Adrenal gland (tissue), 12 donors: ENCODE measurements around the gene HDAC4. TPM values are rescaled to one million over a fixed set of nuclear protein-coding genes. Genes with fewer than 3 reads are reported as not detected.

ENCODE experiments used
- DNase-seq, 7 donors: peaks; one replicate each; pipeline ENCODE4 v3.0.0-alpha.2; 2019 to 2020
- H3K27ac ChIP-seq, 5 donors: fragments of 200-600 bp; sonication (generic) in 4 of 5; 1 replicate in 3 of 5; 2 replicates in 2 of 5; pipeline versions ENCODE4 v1.5.1 to v1.8.0; 2016 to 2020; ENCODE audit warnings: mild to moderate bottlenecking in 1 of 5
- H3K27me3 ChIP-seq: fragments of 200-600 bp; 2 replicates; pipeline ENCODE4 v1.8.0; 2021
- H3K36me3 ChIP-seq, 2 donors: fragments of 200-600 bp; replicated peaks in 1 of 2; 1 replicate in 1 of 2; 2 replicates in 1 of 2; pipeline versions ENCODE4 v1.5.1 to v1.8.0; 2018 to 2022
- H3K4me1 ChIP-seq, 2 donors: fragments of 200-600 bp; replicated peaks in 1 of 2; 1 replicate in 1 of 2; 2 replicates in 1 of 2; pipeline versions ENCODE4 v1.5.1 to v1.8.0; 2018 to 2021
- H3K4me3 ChIP-seq, 4 donors: fragments of 200-600 bp; sonication (generic) in 3 of 4; one replicate each; pipeline ENCODE4 v1.5.1; 2016 to 2018
- H3K9me3 ChIP-seq, 3 donors: fragments of 200-600 bp; sonication (generic) in 1 of 3; replicated peaks in 1 of 3; 1 replicate in 2 of 3; 2 replicates in 1 of 3; pipeline versions ENCODE4 v1.5.1 to v1.8.0; 2016 to 2021
- CTCF ChIP-seq, 6 experiments: fragments of 450-650 bp in 4 of 6; fragments of 200-600 bp in 2 of 6; sonication (generic) in 1 of 6; IDR thresholded peaks; 1 replicate in 5 of 6; 2 replicates in 1 of 6; pipeline versions ENCODE4 v1.5.1 to v1.8.0; 2016 to 2021; ENCODE audit warnings: antibody characterized with exemption in 6 of 6, mild to moderate bottlenecking in 2 of 6, moderate library complexity in 1 of 6
- POLR2A ChIP-seq, 2 donors: fragments of 450-650 bp; IDR thresholded peaks; one replicate each; pipeline ENCODE4 v1.6.1; 2017; ENCODE audit warnings: antibody characterized with exemption in 2 of 2, mild to moderate bottlenecking in 2 of 2, moderate library complexity in 1 of 2
- WGBS, 4 donors: extraction: QIAGEN DNeasy Blood & Tissue Kit in 2 of 4; methylation state at CpG; one replicate each; pipeline versions ENCODE4 v1.1.5 to v1.1.7; 2013 to 2017; 5-methylcytosine and 5-hydroxymethylcytosine counted together
- intact Hi-C, 2 donors: fragments of 100-400 bp; cut with DNase I; formaldehyde crosslinking; loops; one replicate each; pipeline versions ENCODE4 v1.14.1 to v1.15.0; 2022 to 2023
- polyA plus RNA-seq, 3 donors: library from polyadenylated mRNA; stranded (reverse); fragments of 200-250 nt in 2 of 3; fragments of 350-450 nt in 1 of 3; fragmentation: Illumina TruSeq in 1 of 3; extraction: RNeasy Lipid Tissue Mini Kit (QIAGEN cat#74804) in 1 of 3; gene quantifications; one replicate each; pipeline ENCODE4 v1.2.3, GENCODE V29; 2013 to 2014
- total RNA-seq, 9 donors: library from RNA; depleted of rRNA in 4 of 9; stranded (reverse); fragments of >200 nt in 4 of 9; fragments of 120-200 nt in 1 of 9; fragmentation: NEBNext Ultra II Directional in 1 of 9; extraction: Animal tissue kit (Norgen Biotek cat#: 25700) in 1 of 9; gene quantifications; one replicate each; pipeline versions ENCODE4 v1.1.0 to v1.2.4, GENCODE V29; 2013 to 2023
- donor health status: healthy with polysubstance abuse.
- donor health status: Bipolar disorder and iron deficiency.
- donor health status: DM: yes; HTN: yes; CAD: no.
- donor health status: DM: no; HTN: no; CAD: no.
- donor health status: DM: no; HTN: no; CAD: no.
- donor health status: DM: yes; HTN: yes; CAD: no.

Gene HDAC4
- total and polyA plus RNA-seq, 12 donors = 8.3 to 88.9 (median 28.7) TPM

DNA sequence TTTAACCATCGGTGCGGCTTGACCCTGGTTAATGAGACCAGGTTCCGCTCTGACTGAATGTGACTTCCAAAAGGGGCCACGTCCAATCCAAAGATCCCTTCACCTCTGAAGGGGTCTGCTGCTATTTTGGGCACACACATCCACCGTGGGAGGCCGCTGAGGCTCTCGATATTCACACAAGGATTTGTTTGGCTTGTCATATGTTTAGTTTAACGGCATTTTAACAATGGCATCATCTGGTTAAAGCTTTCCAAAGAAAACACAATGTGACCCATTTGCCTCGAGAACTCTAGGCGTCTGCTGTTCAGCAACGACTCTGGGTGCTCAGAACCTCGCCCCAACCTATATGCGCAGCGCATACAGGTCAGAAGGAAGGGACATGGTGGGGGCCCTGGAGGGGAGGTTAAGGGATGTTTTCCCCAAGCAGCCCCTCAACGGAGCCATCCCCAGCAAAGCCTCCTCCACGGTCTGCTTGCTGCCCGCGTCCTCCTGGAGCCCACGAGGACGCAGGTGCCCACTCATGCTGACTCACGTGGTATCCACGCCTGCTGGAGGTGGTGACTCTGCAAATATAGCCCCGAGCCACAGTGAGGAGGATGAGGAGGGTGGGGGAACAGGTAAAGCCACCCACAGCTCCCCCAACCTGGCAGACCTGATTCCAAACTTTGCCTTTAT is 260.3 kb downstream of the HDAC4 start:
- Histone ChIP-seq H3K27ac (no peak overlapping the region), H3K9me3 (no peaks in the 10 kb centered on the region), H3K36me3 (peaks cover 0 to 33% of the 10 kb centered on the region in 2 donors), H3K27me3 (no peaks in the 10 kb centered on the region), H3K4me3 (no peak overlapping the region), H3K4me1 (no peaks in the 10 kb centered on the region)
- TF ChIP-seq POLR2A (IDR thresholded peaks at IDR 0.05) = no peak
- TF ChIP-seq CTCF (IDR thresholded peaks at IDR 0.05) = no peak
- DNase-seq = no peak
- 80 to 95% (median 85%) methylated on average over 16 to 23 of the region's 23 CpGs for WGBS, 4 donors
- intact Hi-C loops = loop anchor here in 1 of 2 donors (10.0 kb wide), 1 partner anchor 254 kb away; no protein-coding TSS in a partner anchor

DNA sequence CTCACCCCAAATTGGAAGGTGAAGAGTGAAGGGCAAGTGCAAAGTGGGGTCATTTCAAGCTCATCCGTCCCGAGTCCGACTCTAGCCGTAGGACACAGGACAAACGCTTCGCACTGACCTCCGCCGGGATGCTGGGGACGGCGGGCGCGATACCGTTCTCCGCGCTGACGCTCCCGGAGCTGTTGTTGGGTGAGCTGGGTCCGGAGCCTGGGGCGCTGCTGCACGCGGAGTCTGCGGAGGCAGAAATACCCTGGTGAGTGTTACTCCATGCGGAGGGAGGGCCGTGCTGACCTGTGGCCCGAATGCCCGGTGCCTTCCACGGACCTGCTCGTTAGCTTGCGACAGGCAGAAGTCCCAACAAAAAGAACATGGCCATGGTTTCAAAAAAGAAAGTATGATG is 261.3 kb downstream of the HDAC4 start:
- Histone ChIP-seq H3K27ac (no peak overlapping the region), H3K9me3 (no peaks in the 10 kb centered on the region), H3K4me3 (no peak overlapping the region), H3K36me3 (peaks cover 0 to 29% of the 10 kb centered on the region in 2 donors), H3K27me3 (no peaks in the 10 kb centered on the region), H3K4me1 (no peaks in the 10 kb centered on the region)
- DNase-seq = no peak
- WGBS, 4 donors = 95 to 98% (median 96%) methylated on average over 26 to 29 of the region's 29 CpGs
- intact Hi-C loops = no loop called here
- no peak for TF ChIP-seq POLR2A (IDR thresholded peaks at IDR 0.05)
- TF ChIP-seq CTCF (IDR thresholded peaks at IDR 0.05) = no peak

GRCh38 chr2:239139101-239139500 is 261.7 kb downstream of the HDAC4 start:
- H3K4me1 ChIP-seq = no peaks in the 10 kb centered on the region
- H3K4me3 ChIP-seq = no peak overlapping the region
- no peaks in the 10 kb centered on the region for H3K27me3 ChIP-seq
- H3K27ac ChIP-seq = no peak overlapping the region
- H3K9me3 ChIP-seq = no peaks in the 10 kb centered on the region
- TF ChIP-seq CTCF (IDR thresholded peaks at IDR 0.05) (no peak), POLR2A (IDR thresholded peaks at IDR 0.05) (no peak)
- peaks cover 0 to 29% of the 10 kb centered on the region in 2 donors for H3K36me3 ChIP-seq
- 93 to 94% (median 93%) methylated on average over 12 to 16 of the region's 16 CpGs for WGBS, 4 donors
- DNase-seq = no peak
- intact Hi-C loops = no loop called here

- H3K4me1 ChIP-seq = no peaks in the 10 kb centered on the region
- 86 to 93% (median 90%) methylated on average over 12 to 15 of the region's 15 CpGs for WGBS, 4 donors
- no peaks in the 10 kb centered on the region for H3K9me3 ChIP-seq
- no peak for DNase-seq
- no peaks in the 10 kb centered on the region for H3K27me3 ChIP-seq
- TF ChIP-seq CTCF (IDR thresholded peaks at IDR 0.05) (no peak), POLR2A (IDR thresholded peaks at IDR 0.05) (no peak)
- H3K4me3 ChIP-seq = no peak overlapping the region
- H3K36me3 ChIP-seq = peaks cover 0 to 29% of the 10 kb centered on the region in 2 donors
- intact Hi-C loops = no loop called here
- no peak overlapping the region for H3K27ac ChIP-seq
These were observed 262.2 kb downstream of the HDAC4 start for GRCh38 chr2:239138610-239139009.
